ENCODE results near the gene PTPRD.

Gene PTPRD

GRCh38 chr9:8348756-8349155 is 2264.0 kb downstream of the PTPRD start:
- no peak for TF ChIP-seq CTCF (IDR thresholded peaks at IDR 0.05; ENCODE audit: low read depth, low read length)
- no peak overlapping the region for H3K4me3 ChIP-seq (ENCODE audit: low read depth, low read length)

GRCh38 chr9:8346296-8346695 is 2266.5 kb downstream of the PTPRD start:
- no peak for TF ChIP-seq CTCF (IDR thresholded peaks at IDR 0.05; ENCODE audit: low read depth, low read length)
- H3K4me3 ChIP-seq (ENCODE audit: low read depth, low read length) = no peak overlapping the region

GRCh38 chr9:8338767-8339510 is 2273.9 kb downstream of the PTPRD start:
- no peak overlapping the region for H3K4me3 ChIP-seq (ENCODE audit: low read depth, low read length)
- TF ChIP-seq CTCF (IDR thresholded peaks at IDR 0.05; ENCODE audit: low read depth, low read length) = no peak

GRCh38 chr9:8337834-8338766 is 2274.7 kb downstream of the PTPRD start:
- no peak for TF ChIP-seq CTCF (IDR thresholded peaks at IDR 0.05; ENCODE audit: low read depth, low read length)

GRCh38 chr9:8332871-8333270 is 2279.9 kb downstream of the PTPRD start:
- TF ChIP-seq CTCF (IDR thresholded peaks at IDR 0.05; ENCODE audit: low read depth, low read length) = no peak
- H3K4me3 ChIP-seq (ENCODE audit: low read depth, low read length) = no peak overlapping the region

More at GRCh38 chr9:8337834-8338766, 2274.7 kb downstream of the PTPRD start:
- no peak overlapping the region for H3K4me3 ChIP-seq (ENCODE audit: low read depth, low read length)

- no peak for TF ChIP-seq CTCF (IDR thresholded peaks at IDR 0.05; ENCODE audit: low read depth, low read length)
- H3K4me3 ChIP-seq (ENCODE audit: low read depth, low read length) = no peak overlapping the region
Observed at GRCh38 chr9:8332331-8332650, 2280.5 kb downstream of the PTPRD start.
